ENCODE data around the gene STK39. TPM values are rescaled to one million over a fixed set of nuclear protein-coding genes. Genes with fewer than 3 reads are reported as not detected.

The STK39 gene
- total and polyA plus RNA-seq, 2 of the 4 experiments (the other 2 are of a cell fraction) = 11.8 to 16.4 TPM

GRCh38 chr2:168160897-168161296, 86.5 kb downstream of the STK39 start:
- Histone ChIP-seq H3K4me2 (ENCODE audit: low read depth, low read length) (no peak overlapping the region), H3K4me1 (ENCODE audit: control insufficient read depth, insufficient read depth, low read length) (peaks cover 4% of the 10 kb centered on the region), H4K5ac (ENCODE audit: low read depth, low read length) (no peak overlapping the region), H3K27me3 (ENCODE audit: control insufficient read depth, insufficient read depth, low read length) (no peaks in the 10 kb centered on the region), H2BK15ac (ENCODE audit: low read depth, low read length) (peak overlapping the region; percentile 83; the same call in 2 of the 3 replicates), H2BK120ac (ENCODE audit: low read depth, low read length) (peak overlapping the region; percentile 71), H3K14ac (replicated peaks; ENCODE audit: low read depth, low read length) (0 out of 2 replicates have a peak overlapping the region, but pooled peaks have one; percentile 17), H4K8ac (ENCODE audit: low read depth in 2 of 2, low read length in 2 of 2) (peak overlapping the region in 1 of 2 experiments; percentile 35; a peak in 2 of 4 replicates), H3K9me3 (ENCODE audit: control insufficient read depth, insufficient read depth, low read length) (no peaks in the 10 kb centered on the region), H3K9me1 (ENCODE audit: insufficient read depth, low read length) (peaks cover 18% of the 10 kb centered on the region), H3K4ac (ENCODE audit: low read depth, low read length) (peak overlapping the region; percentile 47), H3K23ac (ENCODE audit: low read depth, low read length) (no peak overlapping the region), H2AFZ (replicated peaks; ENCODE audit: low read length, poor library complexity) (no peak overlapping the region), H3K9ac (ENCODE audit: low read depth, low read length) (no peak overlapping the region), H4K91ac (ENCODE audit: insufficient read depth, low read depth, low read length) (peak overlapping the region; percentile 45; the same call in 1 of the 2 replicates), H3K27ac (ENCODE audit: insufficient read depth, low read length) (no peak overlapping the region), H2AK9ac (replicated peaks; ENCODE audit: low read depth, low read length, poor library complexity) (no peak overlapping the region), H3K79me1 (ENCODE audit: low read depth in 1 of 2, low read length in 2 of 2) (peaks cover 27 to 41% of the 10 kb centered on the region in 2 experiments), H3K4me3 (ENCODE audit: insufficient read depth, low read depth, low read length) (no peak overlapping the region), H3K18ac (ENCODE audit: low read depth, low read length) (no peak overlapping the region), H3K36me3 (ENCODE audit: control insufficient read depth, insufficient read depth, low read length) (peaks cover 5% of the 10 kb centered on the region), H3K56ac (ENCODE audit: extremely low read depth, insufficient read depth, low read length) (no peak overlapping the region), H2BK20ac (ENCODE audit: low read depth, low read length) (peak overlapping the region; percentile 70; the same call in 1 of the 2 replicates), H2BK5ac (ENCODE audit: low read depth, low read length, poor library complexity, severe bottlenecking) (no peak overlapping the region), H4K20me1 (ENCODE audit: insufficient read depth, low read length) (peaks cover 5% of the 10 kb centered on the region; the same call in 1 of the 2 replicates), H2AK5ac (ENCODE audit: low read depth, low read length) (no peak overlapping the region; the same call in 1 of the 2 replicates)
- BruUV-seq (replicated peaks) = no TSS peak
- ChIA-PET CTCF (interaction anchor here (0.6 to 1.1 kb wide), 2 partner anchors 9 to 732 kb away, joined by 3 to 5 read pairs; no protein-coding TSS in a partner anchor), POLR2A (ENCODE audit: unreplicated experiment) (no interaction called here)
- ATAC-seq (ENCODE audit: low read depth) (no peak; the same call in 1 of the 2 replicates), DNase-seq (no peak)
- intact Hi-C loops (cut with micrococcal nuclease) = no loop called here
- dilution Hi-C loops (cut with HindIII; ENCODE audit: low sequenced_read_pairs, unreplicated experiment) = no loop called here
- TF ChIP-seq SMC3 (IDR thresholded peaks at IDR 0.05; ENCODE audit: low read depth, low read length) (no peak), MAZ (IDR thresholded peaks at IDR 0.05; ENCODE audit: borderline replicate concordance, low read depth, low read length) (no peak), RAD21 (IDR thresholded peaks at IDR 0.05; ENCODE audit: low read length) (peak; percentile 27; the same call in 1 of the 2 replicates), BHLHE40 (IDR thresholded peaks at IDR 0.05; ENCODE audit: low read depth, low read length) (no peak), POLR2A (IDR thresholded peaks at IDR 0.05; ENCODE audit: low read depth, low read length) (no peak), ELK1 (IDR thresholded peaks at IDR 0.05; ENCODE audit: borderline replicate concordance, low read depth, low read length) (no peak)
- TF ChIP-seq, protein P1, sequence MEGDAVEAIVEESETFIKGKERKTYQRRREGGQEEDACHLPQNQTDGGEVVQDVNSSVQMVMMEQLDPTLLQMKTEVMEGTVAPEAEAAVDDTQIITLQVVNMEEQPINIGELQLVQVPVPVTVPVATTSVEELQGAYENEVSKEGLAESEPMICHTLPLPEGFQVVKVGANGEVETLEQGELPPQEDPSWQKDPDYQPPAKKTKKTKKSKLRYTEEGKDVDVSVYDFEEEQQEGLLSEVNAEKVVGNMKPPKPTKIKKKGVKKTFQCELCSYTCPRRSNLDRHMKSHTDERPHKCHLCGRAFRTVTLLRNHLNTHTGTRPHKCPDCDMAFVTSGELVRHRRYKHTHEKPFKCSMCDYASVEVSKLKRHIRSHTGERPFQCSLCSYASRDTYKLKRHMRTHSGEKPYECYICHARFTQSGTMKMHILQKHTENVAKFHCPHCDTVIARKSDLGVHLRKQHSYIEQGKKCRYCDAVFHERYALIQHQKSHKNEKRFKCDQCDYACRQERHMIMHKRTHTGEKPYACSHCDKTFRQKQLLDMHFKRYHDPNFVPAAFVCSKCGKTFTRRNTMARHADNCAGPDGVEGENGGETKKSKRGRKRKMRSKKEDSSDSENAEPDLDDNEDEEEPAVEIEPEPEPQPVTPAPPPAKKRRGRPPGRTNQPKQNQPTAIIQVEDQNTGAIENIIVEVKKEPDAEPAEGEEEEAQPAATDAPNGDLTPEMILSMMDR (conservative IDR thresholded peaks at IDR 0.05; ENCODE audit: low read depth, low read length) = 0 out of 2 replicates have a peak, but pooled peaks have one; percentile 5
- WGBS, 2 experiments (ENCODE audit: extremely low coverage in 2 of 2, insufficient read length in 1 of 2) = no CpG with 5 or more reads among the region's 7 CpGs
- in situ Hi-C loops (cut with MboI; ENCODE audit: low sequenced_read_pairs) = no loop called here
